NT2/D1 (cell line): ENCODE results near the gene SSBP2.
"Not testable (repeated sequence)": the region's sequence is repeated elsewhere in the genome, so short reads cannot be mapped to it uniquely, and the experiment has no call there.

Experiments used
- SUZ12 ChIP-seq: IDR thresholded peaks from 2 replicates; pipeline ENCODE4 v1.6.1; 2011; ENCODE audit not compliant: insufficient read length, insufficient read depth; ENCODE audit errors: extremely low read depth
- ZNF274 ChIP-seq: IDR thresholded peaks from 2 replicates; pipeline ENCODE4 v1.6.1; 2011; ENCODE audit warnings: mild to moderate bottlenecking, low read depth, low read length

- TF ChIP-seq ZNF274, SUZ12: not testable (repeated sequence)
These were observed 158.8 kb downstream of the SSBP2 start for GRCh38 chr5:81592085-81592484.
